Hematopoietic multipotent progenitor cell treated with erythropoietin and hydrocortisone succinate and interleukin-3 and kit ligand, for 17 days (in vitro differentiated cells): Measurements from ENCODE around the gene CACNA2D4.
A peak's percentile ranks its signal among the peaks of the same experiment; 100 is the strongest.

Experiments
- DNase-seq: peaks from one replicate; pipeline ENCODE4 v3.0.0-alpha.2; 2015; ENCODE audit warnings: low spot score

The CACNA2D4 gene

DNA sequence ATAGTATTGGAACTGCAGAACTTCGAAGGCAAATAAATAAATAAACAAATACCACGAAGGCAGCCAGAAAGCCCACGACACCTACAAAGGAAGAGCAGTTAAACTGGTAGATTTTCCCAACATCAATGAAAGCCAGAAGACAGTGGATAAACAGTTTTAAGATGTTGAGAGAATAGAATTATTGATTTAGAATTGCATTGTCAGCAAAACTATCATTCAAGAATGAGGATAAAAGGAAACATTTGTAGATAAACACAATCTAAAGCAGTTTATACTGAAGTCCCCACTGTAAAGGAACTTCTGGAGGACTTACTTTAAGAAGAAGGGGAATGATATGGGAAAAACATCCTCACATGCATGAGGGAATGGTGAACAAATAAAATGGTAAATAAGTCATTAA lies 29.5 kb downstream of the CACNA2D4 start:
- DNase-seq: no peak

DNA sequence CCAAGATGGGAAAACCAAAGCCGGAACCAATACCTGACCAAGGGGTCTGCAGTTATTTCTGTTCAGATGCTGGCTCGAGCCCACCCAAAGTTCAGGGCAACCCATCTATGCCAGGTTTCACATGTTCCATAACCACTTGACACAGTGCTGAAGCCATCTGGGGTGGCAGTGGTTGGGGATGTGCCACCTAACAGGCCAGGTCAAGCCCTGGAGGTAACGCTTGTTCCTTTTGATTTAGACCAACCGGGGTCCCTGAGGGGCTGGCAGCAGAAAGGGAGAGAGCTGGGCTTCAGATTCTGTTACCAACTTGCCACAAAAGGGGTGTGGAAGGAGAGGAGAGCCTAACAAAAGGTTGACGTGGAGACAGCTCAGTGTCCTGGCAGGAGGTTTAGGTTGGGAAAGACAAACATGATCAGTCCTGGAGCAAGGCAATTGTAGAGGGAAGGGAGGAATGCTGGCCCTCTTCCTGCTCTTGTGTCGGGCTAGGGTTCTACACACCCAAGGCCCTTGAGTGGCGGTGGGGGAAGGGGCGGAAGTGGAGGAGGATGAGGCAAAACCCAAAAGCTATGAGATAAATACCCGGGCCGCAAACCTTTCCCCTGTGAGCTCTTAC lies 31.9 kb downstream of the CACNA2D4 start:
- DNase-seq: no peak

DNA sequence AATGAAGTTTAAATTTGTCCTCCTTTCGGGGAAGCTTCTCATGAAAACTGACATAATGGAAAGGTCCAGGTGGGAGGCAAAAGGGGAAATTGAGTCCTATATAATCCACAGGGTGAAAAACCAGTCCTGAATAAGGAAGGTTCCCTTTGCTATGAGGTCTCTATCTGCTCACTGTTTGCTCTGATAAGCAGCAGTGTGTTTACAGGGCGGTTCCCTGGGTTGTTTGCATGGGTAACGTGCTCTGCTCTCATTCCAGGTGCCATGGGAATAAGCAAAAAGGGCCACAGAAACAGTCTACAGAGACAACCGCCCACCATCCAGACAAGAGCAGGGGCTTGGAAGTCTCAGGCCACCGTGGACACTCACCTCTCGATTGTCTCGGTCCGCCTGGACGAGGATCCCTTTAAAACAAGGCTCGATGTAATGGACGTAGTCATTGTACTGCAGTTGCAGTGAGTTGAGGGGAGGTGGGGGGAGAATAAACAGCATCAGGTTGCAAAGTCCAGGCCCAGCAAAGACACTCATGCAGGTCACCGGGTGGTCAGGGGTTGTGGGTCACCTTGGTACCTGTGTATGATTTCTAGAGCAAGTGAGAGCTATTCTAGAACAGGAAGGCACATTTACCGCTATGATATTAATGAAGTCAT lies 32.7 kb downstream of the CACNA2D4 start:
- peak; percentile 47 for DNase-seq

DNA sequence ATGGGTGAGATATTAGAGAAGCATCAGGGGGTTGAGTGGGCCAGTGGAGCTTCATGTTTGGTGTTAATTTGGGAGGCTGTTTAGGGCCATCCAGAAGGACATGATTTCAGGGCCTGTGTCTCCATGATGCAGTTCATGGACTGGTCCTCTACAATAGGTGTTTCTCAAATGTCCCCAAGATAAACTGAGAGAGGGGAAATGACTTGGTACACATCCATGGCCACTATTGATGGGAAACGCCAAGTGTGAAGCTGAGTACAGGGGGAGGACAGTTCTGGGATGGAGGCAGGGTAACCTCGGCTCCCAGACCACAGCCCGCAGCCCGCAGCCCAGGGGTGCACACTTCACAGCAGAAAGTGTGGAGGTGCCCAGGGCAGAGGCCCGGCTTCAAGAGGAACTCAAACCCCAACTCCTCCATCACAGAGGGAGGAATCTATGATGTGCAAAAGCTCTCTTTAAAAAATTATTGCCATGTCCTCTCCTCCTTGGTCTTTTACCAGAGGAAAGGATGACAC lies 33.3 kb downstream of the CACNA2D4 start:
- no peak for DNase-seq

DNA sequence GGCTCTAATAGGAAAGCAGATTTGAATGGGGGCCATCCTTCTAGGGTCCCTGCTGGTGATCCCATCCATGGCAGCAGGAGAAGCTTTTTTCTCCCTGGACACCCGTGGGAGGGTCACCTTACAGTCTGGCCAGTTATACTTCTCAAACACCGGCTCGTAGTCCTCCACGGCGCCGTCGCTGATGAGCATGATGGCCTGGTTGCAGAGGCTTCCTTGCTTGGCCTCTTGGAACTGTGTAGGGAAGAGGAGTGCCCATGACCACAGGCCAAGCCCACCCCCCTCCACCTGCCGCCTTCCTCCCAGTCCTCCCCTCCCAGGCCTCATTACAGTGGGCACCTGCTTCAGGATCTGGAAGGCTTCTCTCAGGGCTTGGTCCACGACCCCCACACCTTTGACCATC lies 33.8 kb downstream of the CACNA2D4 start:
- no peak for DNase-seq

DNA sequence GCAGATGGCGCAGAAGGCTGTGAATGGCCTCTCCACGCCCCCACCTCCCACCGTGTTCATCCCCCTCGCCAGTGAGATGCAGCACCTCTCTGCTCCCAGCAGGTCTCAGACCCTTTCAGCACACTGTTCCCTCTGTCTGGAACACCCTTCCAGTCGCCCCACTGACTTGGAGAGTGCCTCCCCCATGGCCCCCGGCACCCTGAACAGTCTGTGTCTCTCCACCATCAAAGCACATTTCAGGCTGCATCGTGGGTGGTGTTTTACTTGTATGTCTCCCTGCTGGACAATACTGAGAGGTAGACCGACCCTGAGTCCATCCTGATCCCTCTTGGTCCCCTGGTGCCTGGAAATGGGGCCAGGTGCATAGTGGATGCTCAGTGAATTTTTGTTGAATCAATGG lies 34.9 kb downstream of the CACNA2D4 start:
- no peak for DNase-seq

DNA sequence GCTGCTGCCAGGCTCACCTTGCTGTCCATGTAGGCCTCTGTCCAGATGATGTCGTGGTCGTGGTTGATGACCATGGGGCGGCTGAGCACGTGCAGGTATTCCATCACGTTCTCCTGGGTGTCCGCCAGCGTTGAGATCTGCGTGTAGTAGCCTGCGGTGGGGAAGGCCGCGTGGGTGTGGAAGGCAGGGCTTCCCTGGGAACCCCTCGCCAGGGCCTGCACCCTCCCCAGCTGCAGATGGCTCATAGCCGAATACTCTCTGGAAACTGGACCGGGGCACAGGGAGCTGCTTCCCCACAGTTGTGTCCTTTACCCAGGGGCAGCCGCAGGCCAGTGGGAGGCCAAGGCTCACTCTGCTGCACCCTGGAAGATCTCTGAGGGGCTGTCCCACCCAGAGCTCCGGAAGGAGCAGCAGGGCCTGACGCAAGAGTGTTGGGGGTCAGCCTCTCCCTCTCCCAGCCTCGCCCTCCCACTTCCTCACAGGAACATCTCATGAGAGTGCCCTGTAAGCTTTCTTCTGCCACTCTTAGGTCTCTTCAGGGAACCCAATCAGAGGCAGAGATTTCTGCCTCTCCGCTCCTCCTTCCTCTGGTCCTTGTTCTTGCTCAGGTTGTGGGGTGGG lies 35.5 kb downstream of the CACNA2D4 start:
- DNase-seq: no peak

DNA sequence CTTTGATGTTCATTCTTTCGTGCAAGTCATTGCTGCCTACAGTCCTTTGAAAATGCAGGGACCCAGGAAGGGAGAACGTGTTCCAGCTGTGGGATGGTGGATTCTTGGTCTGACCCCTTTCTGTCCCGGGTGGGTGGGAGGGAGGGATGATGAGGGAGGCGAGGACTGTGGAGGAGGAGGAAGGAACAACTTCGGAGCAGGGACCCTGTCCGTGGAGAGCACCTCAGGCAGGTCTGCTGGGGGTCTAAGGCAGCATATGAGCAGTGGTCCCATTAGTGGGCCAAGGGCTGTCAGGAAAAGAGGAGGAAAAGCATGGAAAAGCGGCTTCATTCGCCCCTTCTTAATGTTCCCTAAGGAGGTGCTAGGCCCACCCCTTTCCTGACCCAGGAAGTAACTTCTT lies 36.0 kb downstream of the CACNA2D4 start:
- DNase-seq: no peak

DNA sequence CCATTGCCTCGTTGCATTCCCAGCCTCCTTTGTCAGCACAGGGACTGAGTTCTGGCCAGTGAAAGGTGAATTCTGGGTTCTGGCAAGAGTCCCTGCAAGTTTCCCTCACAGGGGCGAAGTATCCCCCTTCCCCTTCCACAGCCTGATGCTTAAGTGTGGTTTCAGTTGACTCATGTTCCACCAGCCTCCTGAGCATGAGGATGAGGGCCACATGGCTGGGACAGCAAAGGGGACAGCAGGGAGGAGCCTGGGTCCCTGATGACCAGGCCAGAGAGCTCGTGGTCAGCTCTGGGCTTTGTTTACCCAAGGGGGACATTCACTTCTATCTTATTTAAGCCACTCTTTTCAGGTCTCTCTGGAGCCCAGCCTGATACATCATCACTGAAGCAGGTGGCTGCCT lies 36.5 kb downstream of the CACNA2D4 start:
- no peak for DNase-seq

DNA sequence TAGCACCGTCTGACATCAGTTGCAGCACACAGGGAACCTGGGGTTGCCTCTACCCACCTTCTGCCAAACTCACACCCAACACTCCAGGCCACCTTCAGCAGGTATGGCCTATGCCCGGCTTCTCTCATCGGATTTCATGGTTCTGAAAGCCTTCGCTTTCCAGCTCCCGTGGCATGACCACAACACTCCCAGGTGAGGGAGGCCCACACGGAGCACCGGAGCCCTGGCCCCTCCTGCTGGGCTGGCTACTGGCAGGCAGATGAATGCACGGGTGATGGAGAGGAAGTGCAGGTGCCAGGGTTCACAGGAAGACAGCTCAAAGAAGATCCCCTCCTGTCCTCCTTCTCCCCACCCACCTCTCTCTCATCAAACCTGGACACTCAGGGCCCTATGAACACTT lies 37.2 kb downstream of the CACNA2D4 start:
- DNase-seq: no peak

DNA sequence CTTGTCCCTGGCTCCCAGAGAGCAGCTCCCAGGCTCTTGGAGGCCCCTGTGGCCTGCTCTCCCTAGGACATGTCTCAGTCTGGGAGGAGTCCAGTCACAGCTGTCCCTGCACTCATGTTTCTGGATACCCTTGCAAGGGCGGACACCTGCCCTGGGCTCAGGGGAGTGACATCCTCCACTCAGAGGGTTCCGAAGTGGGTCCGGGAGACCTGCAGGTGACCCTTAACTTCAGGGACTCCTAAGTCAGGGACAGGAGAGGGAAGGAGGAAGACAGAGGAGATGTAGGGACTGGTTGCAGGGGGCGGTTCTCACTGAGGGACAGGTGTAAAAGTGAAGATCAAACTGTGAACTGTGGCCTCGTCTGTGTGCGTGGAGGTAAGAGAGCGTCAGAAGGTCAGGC lies 37.6 kb downstream of the CACNA2D4 start:
- no peak for DNase-seq

DNA sequence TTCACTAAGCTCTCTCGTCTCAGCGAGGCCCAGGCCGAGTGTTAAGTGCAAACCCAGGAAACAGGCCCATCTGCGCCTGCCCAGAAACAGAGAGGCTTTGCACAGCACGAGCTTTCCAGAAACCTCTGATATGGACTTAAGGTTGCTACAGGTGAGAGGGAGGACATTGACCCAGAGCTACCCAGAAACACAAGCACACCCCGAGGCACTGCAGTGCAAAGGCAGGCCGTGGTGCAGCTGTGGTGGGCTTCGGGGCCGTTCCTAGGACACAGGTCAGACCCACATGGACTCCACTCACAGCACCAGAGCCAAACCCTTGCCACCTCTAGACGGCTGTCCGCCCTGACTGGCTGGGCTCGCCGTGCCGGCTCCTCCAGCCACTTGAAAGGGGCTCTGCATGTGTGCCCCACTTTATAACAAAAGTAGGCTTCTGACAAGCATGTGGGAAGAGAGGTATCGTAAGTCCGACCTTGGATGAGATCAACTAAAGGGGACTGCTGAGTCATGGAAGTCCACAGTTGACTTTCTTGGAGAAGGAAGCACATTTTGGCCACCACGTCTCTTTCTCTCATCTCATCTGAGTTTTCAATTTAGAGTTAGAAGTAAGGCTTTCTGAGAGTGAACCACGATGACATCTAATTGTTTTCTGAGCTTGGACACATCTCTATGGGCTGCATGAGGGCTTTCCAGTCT lies 38.2 kb downstream of the CACNA2D4 start:
- DNase-seq: no peak

DNA sequence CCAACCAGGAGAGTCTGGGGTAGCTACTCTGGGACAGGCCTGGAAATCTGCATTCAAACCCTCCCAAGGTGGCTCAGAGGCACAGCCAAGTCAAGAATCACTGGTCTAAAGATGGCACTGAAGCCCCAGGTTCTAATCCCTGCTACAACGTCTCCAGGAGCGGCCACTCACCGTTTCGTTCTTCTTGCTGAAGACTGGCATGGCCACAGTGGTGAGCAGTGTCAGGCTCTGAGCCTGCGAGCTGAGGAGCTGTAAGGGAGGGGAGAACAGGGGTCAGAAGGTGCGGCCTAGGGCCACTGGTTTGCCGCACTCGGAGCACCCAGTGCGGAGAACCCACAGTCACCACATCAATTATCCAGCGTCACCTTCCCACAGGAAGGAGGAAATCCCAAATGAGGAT lies 38.8 kb downstream of the CACNA2D4 start:
- DNase-seq: no peak

DNA sequence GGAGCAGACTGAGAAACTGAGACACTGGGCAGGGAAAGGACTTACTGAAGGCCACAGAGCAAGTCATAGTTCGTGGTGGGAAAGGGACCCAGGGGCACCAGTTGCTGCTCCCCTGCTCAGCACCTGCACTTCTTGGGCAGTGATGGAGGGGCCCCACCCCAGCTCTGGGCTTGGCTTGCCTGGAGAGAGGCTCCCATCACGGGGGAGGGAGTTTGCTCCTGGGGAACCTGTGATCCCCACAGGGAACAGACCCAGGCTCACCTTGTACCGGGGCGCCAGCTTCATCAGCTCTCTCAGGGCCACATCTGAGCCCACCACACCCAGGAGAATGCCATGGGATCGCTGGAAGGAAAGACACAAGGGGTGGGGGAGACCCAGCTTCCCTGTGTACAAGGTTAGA lies 39.8 kb downstream of the CACNA2D4 start:
- no peak for DNase-seq

DNA sequence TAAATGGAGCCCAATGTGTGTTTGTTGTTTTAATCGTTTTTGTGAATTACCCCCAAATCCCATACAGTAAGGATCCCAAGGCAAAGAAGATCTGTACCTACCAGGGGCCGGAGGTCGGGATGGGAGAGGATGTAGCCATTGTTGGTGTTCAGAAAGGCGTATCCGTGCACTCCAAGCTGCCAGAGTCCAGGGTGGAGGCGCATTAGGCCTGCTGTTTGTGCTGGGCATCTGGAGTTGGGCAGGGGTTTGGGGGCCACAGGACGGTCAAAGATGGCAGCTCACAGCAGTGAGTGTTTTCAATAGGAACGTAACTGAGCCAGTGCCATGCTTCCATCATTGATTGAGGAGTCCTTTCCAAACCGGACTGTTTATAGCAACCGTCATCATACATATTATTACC lies 40.2 kb downstream of the CACNA2D4 start:
- no peak for DNase-seq

DNA sequence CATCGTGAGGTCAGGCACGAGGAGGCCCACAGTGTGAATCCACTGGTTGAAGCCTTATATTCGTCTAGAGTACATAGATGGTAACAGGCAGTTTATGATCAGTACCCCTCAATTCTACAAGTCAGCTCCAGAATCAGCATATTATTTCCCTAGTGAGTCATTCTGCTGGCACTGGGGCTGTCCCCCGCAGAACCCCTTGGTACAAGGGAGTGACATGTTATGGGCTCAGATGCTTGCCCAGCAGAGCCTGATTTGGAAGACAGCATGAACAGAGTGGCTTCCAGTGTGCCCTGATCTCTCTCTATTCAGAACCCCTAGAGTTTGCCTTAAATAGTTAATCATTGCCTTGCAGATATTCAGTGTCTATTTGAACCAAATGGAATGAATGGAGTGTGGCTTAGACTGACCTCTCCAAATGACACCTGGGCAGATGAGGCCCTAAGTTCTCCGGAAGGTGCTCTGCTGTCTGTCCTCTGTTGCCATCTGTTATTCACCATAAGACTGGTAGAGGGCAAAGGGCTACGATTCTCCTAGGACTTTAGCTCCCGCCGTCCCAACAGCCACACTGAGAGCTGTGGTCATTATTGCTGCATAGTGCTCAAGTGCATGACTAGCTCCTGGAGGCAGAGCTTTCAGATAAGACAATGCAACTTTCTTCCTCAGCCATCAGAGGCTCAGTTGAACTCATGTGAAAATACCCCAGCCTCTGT lies 41.1 kb downstream of the CACNA2D4 start:
- DNase-seq: no peak

DNA sequence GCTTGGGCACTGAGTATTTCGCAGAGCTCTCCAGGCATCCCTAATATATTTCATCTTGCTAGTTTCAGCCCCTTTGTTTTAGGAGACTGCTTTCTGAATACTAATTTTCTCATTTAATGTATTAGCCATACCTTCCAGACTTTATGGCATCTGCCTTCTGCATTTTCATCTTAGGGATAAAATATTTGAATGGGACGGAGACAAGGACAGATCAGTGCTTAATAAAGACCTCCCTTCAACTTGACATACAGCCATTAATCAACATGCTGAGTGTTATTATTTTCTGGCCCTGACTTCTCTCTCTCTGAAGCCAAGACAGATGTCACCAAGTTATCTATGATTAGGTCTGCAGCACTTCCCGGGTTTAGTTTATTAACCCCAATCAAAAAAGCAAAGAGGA lies 42.4 kb downstream of the CACNA2D4 start:
- no peak for DNase-seq

DNA sequence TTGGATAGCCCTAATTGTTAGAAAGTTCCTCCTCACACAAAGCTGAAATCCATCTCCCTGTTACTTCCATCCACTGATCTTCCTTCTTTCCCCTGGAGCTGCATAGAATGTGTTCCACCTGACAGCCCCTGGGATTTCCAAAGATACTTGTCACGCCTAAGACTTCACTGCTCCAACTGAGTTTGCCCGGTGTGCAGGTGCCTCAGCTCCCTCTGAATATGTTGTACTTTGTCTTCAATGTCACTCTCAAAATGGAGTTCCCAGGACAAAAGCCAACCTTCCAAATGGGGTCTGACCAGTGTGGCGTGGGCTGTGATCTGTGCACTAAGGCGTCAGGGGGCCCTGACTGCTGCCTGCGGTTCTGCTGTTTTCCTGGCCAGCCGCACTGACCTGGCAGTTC lies 42.8 kb downstream of the CACNA2D4 start:
- DNase-seq: no peak

DNA sequence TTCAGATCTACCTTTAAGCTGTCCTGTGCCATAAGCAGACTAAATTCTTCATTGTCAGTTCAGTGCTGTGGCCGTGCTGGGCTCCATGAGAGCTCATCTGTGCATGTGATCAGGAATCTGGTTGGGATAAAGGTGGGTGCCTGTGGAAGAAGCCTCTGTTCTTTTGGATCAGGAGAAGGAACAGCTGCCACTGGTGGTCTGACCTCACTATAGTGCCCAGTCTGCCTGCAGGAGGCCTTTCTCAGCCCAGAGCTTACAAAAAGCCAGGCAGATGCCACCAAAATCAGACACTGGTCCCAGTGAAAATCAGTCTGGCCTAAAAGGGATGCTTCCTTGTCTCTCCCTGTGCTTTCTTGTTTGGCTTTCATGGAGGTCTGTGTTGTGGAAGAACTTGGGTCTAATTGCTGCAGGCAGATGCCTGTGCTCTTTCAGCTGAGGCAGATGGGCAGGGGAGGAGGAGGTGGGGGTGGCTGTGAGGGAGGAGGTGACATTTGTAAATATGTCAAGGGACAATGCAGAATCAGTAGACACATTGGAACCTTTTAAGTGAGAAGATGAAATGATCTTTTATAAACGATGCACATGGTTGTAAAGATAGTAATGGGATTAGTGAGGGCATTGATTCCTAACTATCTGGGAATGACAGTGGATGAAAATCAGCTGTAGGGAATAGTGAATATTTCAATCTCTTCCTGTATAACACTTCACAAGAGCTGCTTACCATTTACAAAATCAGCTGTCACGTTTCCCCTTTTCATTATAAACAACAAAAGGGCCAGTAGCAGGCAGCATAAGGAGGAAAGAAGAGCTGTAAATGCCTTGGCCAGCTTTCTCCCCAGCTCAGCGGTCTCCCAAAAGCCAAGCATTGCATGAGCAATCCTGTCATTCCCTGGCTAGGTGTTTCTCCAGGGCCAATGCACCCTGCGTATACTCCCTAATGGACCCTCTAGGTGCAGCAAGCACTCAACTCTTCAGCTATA lies 44.6 kb downstream of the CACNA2D4 start:
- no peak for DNase-seq

DNA sequence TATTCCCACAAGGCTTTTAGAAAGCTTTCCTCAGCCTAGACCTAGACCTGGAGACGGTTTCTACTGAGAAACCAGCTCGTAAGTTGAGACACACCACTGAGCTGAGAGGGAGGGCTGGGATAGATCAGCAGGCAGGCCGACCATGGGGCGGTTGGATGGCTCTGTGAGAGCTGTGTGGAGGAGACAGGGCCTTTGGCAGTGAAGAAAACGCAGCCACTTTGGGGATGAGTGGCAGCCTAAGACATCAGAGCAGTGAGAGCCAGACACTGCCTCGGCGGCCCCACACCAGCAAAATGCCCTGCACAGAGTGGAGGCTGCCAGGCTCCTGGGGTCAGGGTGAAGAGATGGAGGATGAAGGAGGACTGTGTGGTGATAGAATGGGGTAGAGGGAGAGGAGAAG lies 46.0 kb downstream of the CACNA2D4 start:
- DNase-seq: no peak

DNA sequence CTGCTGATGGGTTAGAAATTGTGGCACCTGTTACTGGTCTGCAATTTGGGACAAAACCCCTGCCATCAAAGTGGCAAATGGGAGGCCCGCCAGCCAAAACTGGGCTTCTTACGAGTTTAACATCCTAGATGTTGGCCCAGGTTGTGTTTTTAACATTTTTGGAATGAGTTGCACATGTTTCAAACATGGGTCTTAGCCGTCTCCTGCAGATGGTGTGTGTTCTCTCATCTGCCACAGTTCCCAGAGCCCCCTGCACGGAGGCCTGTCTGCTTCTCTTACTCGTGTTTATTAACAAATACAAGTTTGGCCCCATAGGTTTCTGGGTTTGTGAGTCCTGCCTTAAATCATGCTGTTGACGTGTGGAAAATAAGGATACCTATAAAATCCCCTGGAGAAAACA lies 46.5 kb downstream of the CACNA2D4 start:
- DNase-seq: no peak
